Fibroblast of gingiva (primary cell): ENCODE results near the gene PAX7.

Experiments used
- DNase-seq: peaks from one replicate; pipeline ENCODE4 v3.0.0-alpha.2; 2011; ENCODE audit warnings: low read depth

PAX7 gene

GRCh38 chr1:18795002-18795689 is 164.5 kb downstream of the PAX7 start:
- DNase-seq, result no peak

GRCh38 chr1:18796950-18797349 is 166.3 kb downstream of the PAX7 start:
- no peak for DNase-seq
